Mammary epithelial cell (primary cell): ENCODE data around the gene SEC16B.

Experiments used
- EZH2 ChIP-seq: IDR thresholded peaks from 2 replicates; pipeline ENCODE4 v1.6.1; 2012; ENCODE audit warnings: low read length, inconsistent platforms, borderline replicate concordance
- TF ChIP-seq, protein P1 (sequence below), 2 donors: IDR thresholded peaks in 1 of 2; conservative IDR thresholded peaks in 1 of 2; 2 replicates each; pipeline ENCODE4 v1.5.1; 2011 to 2012; ENCODE audit warnings: inconsistent platforms in 2 of 2, low read length in 2 of 2, mild to moderate bottlenecking in 2 of 2, control low read depth in 1 of 2, low read depth in 1 of 2; ENCODE audit not compliant: insufficient read depth in 1 of 2; ENCODE audit errors: extremely low read depth in 1 of 2

DNA sequence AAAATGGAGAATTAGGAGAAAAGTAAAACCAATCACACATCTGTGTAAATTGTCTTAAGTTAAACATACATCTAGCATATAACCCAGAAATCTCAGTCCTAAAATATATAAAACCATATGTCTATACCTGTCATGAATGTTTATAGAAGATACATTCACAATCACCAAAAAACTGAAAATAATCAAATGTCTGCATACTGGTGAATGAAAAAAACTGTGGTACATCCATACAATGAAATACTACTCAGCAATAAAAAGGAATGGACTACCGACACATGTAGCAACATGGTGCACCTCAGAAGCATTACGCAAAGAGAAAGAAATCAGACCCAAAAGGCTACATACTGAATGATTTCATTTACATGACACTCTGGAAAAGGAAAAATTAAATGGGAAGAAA is 47.7 kb upstream of the SEC16B start:
- TF ChIP-seq, protein P1, sequence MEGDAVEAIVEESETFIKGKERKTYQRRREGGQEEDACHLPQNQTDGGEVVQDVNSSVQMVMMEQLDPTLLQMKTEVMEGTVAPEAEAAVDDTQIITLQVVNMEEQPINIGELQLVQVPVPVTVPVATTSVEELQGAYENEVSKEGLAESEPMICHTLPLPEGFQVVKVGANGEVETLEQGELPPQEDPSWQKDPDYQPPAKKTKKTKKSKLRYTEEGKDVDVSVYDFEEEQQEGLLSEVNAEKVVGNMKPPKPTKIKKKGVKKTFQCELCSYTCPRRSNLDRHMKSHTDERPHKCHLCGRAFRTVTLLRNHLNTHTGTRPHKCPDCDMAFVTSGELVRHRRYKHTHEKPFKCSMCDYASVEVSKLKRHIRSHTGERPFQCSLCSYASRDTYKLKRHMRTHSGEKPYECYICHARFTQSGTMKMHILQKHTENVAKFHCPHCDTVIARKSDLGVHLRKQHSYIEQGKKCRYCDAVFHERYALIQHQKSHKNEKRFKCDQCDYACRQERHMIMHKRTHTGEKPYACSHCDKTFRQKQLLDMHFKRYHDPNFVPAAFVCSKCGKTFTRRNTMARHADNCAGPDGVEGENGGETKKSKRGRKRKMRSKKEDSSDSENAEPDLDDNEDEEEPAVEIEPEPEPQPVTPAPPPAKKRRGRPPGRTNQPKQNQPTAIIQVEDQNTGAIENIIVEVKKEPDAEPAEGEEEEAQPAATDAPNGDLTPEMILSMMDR (conservative IDR thresholded peaks at IDR 0.05 in 1 of 2, IDR thresholded peaks at IDR 0.05 in 1 of 2; ENCODE audit: extremely low read depth in 1 of 2, insufficient read depth in 1 of 2, low read depth in 1 of 2, low read length in 2 of 2), result no peak
- no peak for TF ChIP-seq EZH2
